A549 (cell line): Measurements from ENCODE around the gene KIF4A. TPM values are rescaled to one million over a fixed set of nuclear protein-coding genes. Genes with fewer than 3 reads are reported as not detected.
"Not testable (repeated sequence)": the region's sequence is repeated elsewhere in the genome, so short reads cannot be mapped to it uniquely, and the experiment has no call there.

Experiments
- ATAC-seq, 2 experiments: fragments of 200-7000 bp in 1 of 2; fragments of >200 bp in 1 of 2; cut with Nextera tagmentation in 1 of 2; cut with Tn5 transposase in 1 of 2; 3 replicates each; pipeline versions ENCODE4 v1.8.0 to v1.9.1; 2018 to 2020; ENCODE audit warnings: mild to moderate bottlenecking in 1 of 2, moderate library complexity in 1 of 2
- CTCF ChIA-PET: fragments of 300-600 bp; sonication (Branson Sonifier 250); formaldehyde crosslinking; extraction: SDS; loops from one replicate; lab custom pipeline; 2021; ENCODE audit warnings: antibody characterized with exemption, inconsistent platforms; lab: Yijun Ruan, JAX
- POLR2A ChIA-PET: fragments of 350-600 bp; formaldehyde crosslinking; extraction: SDS; loops from one replicate; lab custom pipeline; 2021; ENCODE audit warnings: antibody characterized with exemption, inconsistent platforms; lab: Yijun Ruan, JAX
- DNase-seq, 2 experiments: peaks; one replicate each; pipeline versions ENCODE4 v3.0.0 to v3.0.0-alpha.2; 2011 to 2016; ENCODE audit warnings: low read depth in 1 of 2, low spot score in 1 of 2
- FAIRE-seq: peaks from 2 replicates; lab custom pipeline; 2011; peaks lifted over from hg19 to GRCh38; lab: Jason Lieb, UNC
- H3K27ac ChIP-seq, 2 experiments: fragments of >200 bp; sonication (Bioruptor Twin); formaldehyde crosslinking; 3 replicates each; pipeline ENCODE4 v1.5.1; 2016 to 2017
- H3K4me1 ChIP-seq: fragments of >200 bp; sonication (Bioruptor Twin); formaldehyde crosslinking; 3 replicates; pipeline ENCODE4 v1.6.1; 2016
- H3K4me2 ChIP-seq: fragments of >200 bp; sonication (Bioruptor Twin); formaldehyde crosslinking; 3 replicates; pipeline ENCODE4 v1.6.1; 2016
- H3K4me3 ChIP-seq: fragments of >200 bp; sonication (Bioruptor Twin); formaldehyde crosslinking; 3 replicates; pipeline ENCODE4 v1.5.1; 2016
- H3K9me3 ChIP-seq: fragments of >200 bp; sonication (Bioruptor Twin); formaldehyde crosslinking; 3 replicates; pipeline ENCODE4 v1.6.1; 2016
- CHD2 ChIP-seq: fragments of 150-350 bp; IDR thresholded peaks from 2 replicates; pipeline ENCODE4 v1.6.1; 2014; ENCODE audit warnings: low read length; ENCODE audit not compliant: partially characterized antibody
- FOSB ChIP-seq: fragments of 250-450 bp; sonication (Bioruptor Pico); IDR thresholded peaks from 2 replicates; pipeline ENCODE4 v1.5.0; 2020; ENCODE audit warnings: mild to moderate bottlenecking, moderate library complexity
- FOXS1 ChIP-seq: fragments of 250-450 bp; sonication (Bioruptor Pico); IDR thresholded peaks from 2 replicates; pipeline ENCODE4 v1.5.0; 2020; ENCODE audit warnings: mild to moderate bottlenecking, moderate library complexity
- GATA3 ChIP-seq: IDR thresholded peaks from 2 replicates; pipeline ENCODE4 v1.6.1; 2012; ENCODE audit warnings: borderline replicate concordance
- HOXB5 ChIP-seq: fragments of 250-450 bp; sonication (Bioruptor Pico); IDR thresholded peaks from 2 replicates; pipeline ENCODE4 v1.5.0; 2020; ENCODE audit warnings: mild to moderate bottlenecking, moderate library complexity
- JUNB ChIP-seq: fragments of >200 bp; sonication (Bioruptor Twin); formaldehyde crosslinking; IDR thresholded peaks from 2 replicates; pipeline ENCODE4 v1.6.1; 2016
- KDM5A ChIP-seq: fragments of 200-600 bp; sonication (generic); IDR thresholded peaks from 2 replicates; pipeline ENCODE4 v1.6.1; 2016; ENCODE audit warnings: antibody characterized with exemption, mild to moderate bottlenecking
- MYC ChIP-seq: IDR thresholded peaks from 2 replicates; pipeline ENCODE4 v1.6.1; 2012; ENCODE audit warnings: mild to moderate bottlenecking, inconsistent platforms, low read length, improper control_type of control experiment, borderline replicate concordance
- NR3C1 ChIP-seq: fragments of >200 bp; sonication (Bioruptor Twin); formaldehyde crosslinking; IDR thresholded peaks from 3 replicates; pipeline ENCODE4 v1.6.1; 2017
- PBX3 ChIP-seq: IDR thresholded peaks from 2 replicates; pipeline ENCODE4 v1.6.1; 2012
- RAD21 ChIP-seq, 2 experiments: fragments of >200 bp in 1 of 2; sonication (Bioruptor Twin) in 1 of 2; formaldehyde crosslinking in 1 of 2; IDR thresholded peaks in 1 of 2; conservative IDR thresholded peaks in 1 of 2; 2 replicates in 1 of 2; 3 replicates in 1 of 2; pipeline ENCODE4 v1.6.1; 2012 to 2018; ENCODE audit warnings: inconsistent platforms in 1 of 2
- SMC3 ChIP-seq: fragments of >200 bp; sonication (Bioruptor Twin); formaldehyde crosslinking; IDR thresholded peaks from 3 replicates; pipeline ENCODE4 v1.6.1; 2018; ENCODE audit warnings: inconsistent platforms
- ZSCAN20 ChIP-seq: fragments of 250-450 bp; sonication (Bioruptor Pico); IDR thresholded peaks from 2 replicates; pipeline ENCODE4 v1.8.0; 2022; ENCODE audit warnings: mild to moderate bottlenecking, moderate library complexity
- WGBS: methylation state at CpG from one replicate; pipeline ENCODE4 v1.1.6; 2017; ENCODE audit errors: missing lambda C conversion rate; 5-methylcytosine and 5-hydroxymethylcytosine counted together
- polyA plus RNA-seq, 4 experiments: library from polyadenylated mRNA; depleted of rRNA in 3 of 4; stranded (reverse); fragments of >200 nt; fragmentation: RNase III in 1 of 4; extraction: RNeasy Plus Mini Kit Qiagen cat#74134 plus additional on column Dnase treatment in 1 of 4; gene quantifications; 2 replicates in 3 of 4; 3 replicates in 1 of 4; pipeline ENCODE4 v1.2.3, GENCODE V29; 2011 to 2017
- TF ChIP-seq, protein P1 (sequence below): fragments of >200 bp; sonication (Bioruptor Twin); formaldehyde crosslinking; IDR thresholded peaks from 3 replicates; pipeline ENCODE4 v1.6.1; 2016
- TF ChIP-seq, protein P2 (sequence below): fragments of 250-450 bp; sonication (Bioruptor Pico); IDR thresholded peaks from 2 replicates; pipeline ENCODE4 v1.5.0; 2021; ENCODE audit warnings: mild to moderate bottlenecking, moderate library complexity, borderline replicate concordance

Gene KIF4A
- polyA plus RNA-seq, 2 of the 4 experiments (the other 2 are of a cell fraction) = 27.9 to 46.6 TPM

- Histone ChIP-seq H3K9me3 (no peaks in the 10 kb centered on the region), H3K4me2 (no peak overlapping the region), H3K27ac (no peak overlapping the region), H3K4me1 (no peaks in the 10 kb centered on the region), H3K4me3 (no peak overlapping the region)
- 91% methylated on average over 6 of the region's 10 CpGs for WGBS
- FAIRE-seq = no peak
- CTCF ChIA-PET = no interaction called here
- no peak for TF ChIP-seq HOXB5
- ATAC-seq = no peak
- POLR2A ChIA-PET = no interaction called here
- no peak for DNase-seq
Measured at GRCh38 chrX:70360366-70360765, 70.5 kb downstream of the KIF4A start.

DNA sequence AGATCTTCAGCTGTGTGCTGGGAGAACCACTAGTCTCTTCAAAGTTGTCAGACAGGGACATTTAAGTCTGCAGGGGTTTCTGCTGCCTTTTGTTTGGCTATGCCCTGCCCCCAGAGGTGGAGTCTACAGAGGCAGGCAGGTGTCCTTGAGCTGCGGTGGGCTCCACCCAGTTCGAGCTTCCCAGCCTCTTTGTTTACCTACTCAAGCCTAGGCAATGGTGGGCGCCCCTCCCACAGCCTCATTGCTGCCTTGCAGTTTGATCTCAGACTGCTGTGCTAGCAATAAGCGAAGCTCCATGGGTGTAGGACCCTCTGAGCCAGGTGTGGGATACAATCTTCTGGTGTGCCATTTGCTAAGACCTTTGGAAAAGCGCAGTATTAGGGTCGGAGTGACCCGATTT lies 78.8 kb downstream of the KIF4A start:
- CTCF ChIA-PET = interaction anchor here (0.9 kb wide), 1 partner anchor 10 kb away, joined by 3 read pairs; no protein-coding TSS in a partner anchor
- ATAC-seq, H3K4me1 ChIP-seq, H3K4me3 ChIP-seq, H3K4me2 ChIP-seq, H3K27ac ChIP-seq, DNase-seq, POLR2A ChIA-PET, H3K9me3 ChIP-seq, FAIRE-seq: not testable (repeated sequence)
- WGBS = 87% methylated on average over 6 of the region's 7 CpGs

DNA sequence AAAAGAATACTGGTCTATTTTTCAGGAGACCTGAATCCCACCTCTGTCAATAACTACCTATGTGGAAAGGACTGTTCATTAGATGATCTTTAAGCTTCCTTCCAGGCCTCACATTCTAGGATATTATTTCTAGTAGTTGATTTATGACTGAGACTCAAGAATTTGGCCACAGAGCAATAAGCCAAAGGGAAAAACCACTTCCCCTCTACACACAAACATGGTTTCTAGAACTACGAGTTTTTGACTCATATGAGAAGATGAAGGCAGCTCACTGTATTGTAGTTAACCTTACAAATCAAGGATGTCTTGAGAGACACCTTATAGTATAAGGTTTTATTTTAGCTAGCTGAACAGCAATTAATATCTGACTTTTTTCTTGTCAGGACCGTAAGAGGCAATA lies 96.3 kb downstream of the KIF4A start:
- POLR2A ChIA-PET = no interaction called here
- 98% methylated on average over 2 of the region's 2 CpGs for WGBS
- FAIRE-seq = peak; percentile 54
- TF ChIP-seq MYC (no peak), HOXB5 (no peak), GATA3 (no peak)
- H3K4me2 ChIP-seq = no peak overlapping the region
- no peak for ATAC-seq
- H3K4me3 ChIP-seq = no peak overlapping the region
- H3K27ac ChIP-seq = no peak overlapping the region
- DNase-seq = no peak
- H3K4me1 ChIP-seq = no peaks in the 10 kb centered on the region
- CTCF ChIA-PET = no interaction called here
- H3K9me3 ChIP-seq = no peaks in the 10 kb centered on the region

DNA sequence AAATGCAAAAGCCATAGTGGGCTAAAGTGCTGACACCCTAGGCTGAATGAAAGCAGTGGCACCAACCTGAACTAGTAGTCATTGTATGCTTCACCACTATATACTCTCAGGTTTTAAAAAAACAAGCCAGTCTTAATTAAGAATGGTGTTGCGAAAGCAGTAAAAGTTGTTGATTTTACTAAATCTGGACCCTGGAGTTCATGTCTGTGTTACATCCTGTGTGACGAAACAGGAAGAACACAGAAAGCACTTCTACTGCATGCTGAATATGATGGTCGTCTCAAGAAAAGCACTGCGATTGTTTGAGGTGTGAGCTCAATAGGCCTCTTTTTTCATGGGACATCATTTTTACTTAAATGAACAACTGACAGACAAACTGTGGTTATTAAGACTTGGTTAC lies 109.0 kb downstream of the KIF4A start:
- CTCF ChIA-PET = no interaction called here
- no peak overlapping the region for H3K4me2 ChIP-seq
- H3K4me1 ChIP-seq = no peaks in the 10 kb centered on the region
- no peak overlapping the region for H3K4me3 ChIP-seq
- WGBS = 91% methylated on average over 4 of the region's 4 CpGs
- POLR2A ChIA-PET = no interaction called here
- H3K27ac ChIP-seq = no peak overlapping the region
- no peaks in the 10 kb centered on the region for H3K9me3 ChIP-seq
- TF ChIP-seq FOSB (CRISPR knock-in tag) = no peak
- no peak for TF ChIP-seq JUNB
- TF ChIP-seq, protein P1, sequence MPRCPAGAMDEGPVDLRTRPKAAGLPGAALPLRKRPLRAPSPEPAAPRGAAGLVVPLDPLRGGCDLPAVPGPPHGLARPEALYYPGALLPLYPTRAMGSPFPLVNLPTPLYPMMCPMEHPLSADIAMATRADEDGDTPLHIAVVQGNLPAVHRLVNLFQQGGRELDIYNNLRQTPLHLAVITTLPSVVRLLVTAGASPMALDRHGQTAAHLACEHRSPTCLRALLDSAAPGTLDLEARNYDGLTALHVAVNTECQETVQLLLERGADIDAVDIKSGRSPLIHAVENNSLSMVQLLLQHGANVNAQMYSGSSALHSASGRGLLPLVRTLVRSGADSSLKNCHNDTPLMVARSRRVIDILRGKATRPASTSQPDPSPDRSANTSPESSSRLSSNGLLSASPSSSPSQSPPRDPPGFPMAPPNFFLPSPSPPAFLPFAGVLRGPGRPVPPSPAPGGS = no peak
- no peak for TF ChIP-seq GATA3
- no peak for TF ChIP-seq SMC3
- TF ChIP-seq PBX3 = no peak
- TF ChIP-seq KDM5A = no peak
- no peak for TF ChIP-seq ZSCAN20 (CRISPR knock-in tag)
- no peak for TF ChIP-seq RAD21 (conservative IDR thresholded peaks at IDR 0.05 in 1 of 2, IDR thresholded peaks at IDR 0.05 in 1 of 2)
- TF ChIP-seq NR3C1 = no peak
- TF ChIP-seq FOXS1 (CRISPR knock-in tag) = no peak
- no peak for TF ChIP-seq CHD2
- TF ChIP-seq, protein P2, sequence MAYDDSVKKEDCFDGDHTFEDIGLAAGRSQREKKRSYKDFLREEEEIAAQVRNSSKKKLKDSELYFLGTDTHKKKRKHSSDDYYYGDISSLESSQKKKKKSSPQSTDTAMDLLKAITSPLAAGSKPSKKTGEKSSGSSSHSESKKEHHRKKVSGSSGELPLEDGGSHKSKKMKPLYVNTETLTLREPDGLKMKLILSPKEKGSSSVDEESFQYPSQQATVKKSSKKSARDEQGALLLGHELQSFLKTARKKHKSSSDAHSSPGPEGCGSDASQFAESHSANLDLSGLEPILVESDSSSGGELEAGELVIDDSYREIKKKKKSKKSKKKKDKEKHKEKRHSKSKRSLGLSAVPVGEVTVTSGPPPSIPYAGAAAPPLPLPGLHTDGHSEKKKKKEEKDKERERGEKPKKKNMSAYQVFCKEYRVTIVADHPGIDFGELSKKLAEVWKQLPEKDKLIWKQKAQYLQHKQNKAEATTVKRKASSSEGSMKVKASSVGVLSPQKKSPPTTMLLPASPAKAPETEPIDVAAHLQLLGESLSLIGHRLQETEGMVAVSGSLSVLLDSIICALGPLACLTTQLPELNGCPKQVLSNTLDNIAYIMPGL (CRISPR knock-in tag) = no peak
- DNase-seq = peak in 1 of 2 experiments; percentile 2
- no peak for ATAC-seq
- peak; percentile 39 for FAIRE-seq

DNA sequence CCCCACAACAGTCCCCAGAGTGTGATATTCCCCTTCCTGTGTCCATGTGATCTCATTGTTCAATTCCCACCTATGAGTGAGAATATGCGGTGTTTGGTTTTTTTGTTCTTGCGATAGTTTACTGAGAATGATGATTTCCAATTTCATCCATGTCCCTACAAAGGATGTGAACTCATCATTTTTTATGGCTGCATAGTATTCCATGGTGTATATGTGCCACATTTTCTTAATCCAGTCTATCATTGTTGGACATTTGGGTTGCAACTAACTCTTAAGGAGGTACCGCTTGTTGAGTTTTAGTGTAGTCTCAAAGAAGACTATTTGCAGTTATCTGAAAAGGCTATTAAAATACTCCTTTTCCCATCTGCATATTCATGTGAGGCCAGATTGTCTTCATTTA lies 110.3 kb downstream of the KIF4A start:
- POLR2A ChIA-PET, H3K27ac ChIP-seq, FAIRE-seq, H3K4me2 ChIP-seq, H3K4me1 ChIP-seq, ATAC-seq, H3K9me3 ChIP-seq, DNase-seq, H3K4me3 ChIP-seq: not testable (repeated sequence)
- 100% methylated on average over 1 of the region's 3 CpGs for WGBS
- CTCF ChIA-PET = interaction anchor here (0.9 kb wide), 1 partner anchor 13 kb away, joined by 3 read pairs; no protein-coding TSS in a partner anchor
